Kidney (tissue), 14 donors: ENCODE measurements around the gene PHEX. TPM values are rescaled to one million over a fixed set of nuclear protein-coding genes. Genes with fewer than 3 reads are reported as not detected.
A peak's percentile ranks its signal among the peaks of the same experiment; 100 is the strongest.

ENCODE experiments used
- DNase-seq, 5 donors: peaks; one replicate each; pipeline ENCODE4 v3.0.0-alpha.2; 2013 to 2020
- FAIRE-seq: peaks from 2 replicates; lab custom pipeline; 2012; peaks lifted over from hg19 to GRCh38; lab: Jason Lieb, UNC
- H3K27ac ChIP-seq, 2 donors: one replicate each; pipeline ENCODE4 v1.7.0; 2013; ENCODE audit warnings: low read depth in 2 of 2, low read length in 2 of 2, inconsistent platforms in 1 of 2
- H3K27me3 ChIP-seq: one replicate; pipeline ENCODE4 v1.7.1; 2013; ENCODE audit warnings: low read length, inconsistent platforms; ENCODE audit not compliant: control insufficient read depth, insufficient read depth
- H3K36me3 ChIP-seq, 3 donors: one replicate each; pipeline versions ENCODE4 v1.7.0 to v1.7.1; 2013; ENCODE audit warnings: low read length in 3 of 3, control low read depth in 1 of 3, inconsistent platforms in 1 of 3; ENCODE audit not compliant: insufficient read depth in 3 of 3, control insufficient read depth in 2 of 3
- H3K4me1 ChIP-seq, 3 donors: one replicate each; pipeline versions ENCODE4 v1.7.0 to v1.7.1; 2013; ENCODE audit warnings: low read length in 3 of 3, inconsistent platforms in 1 of 3, low read depth in 1 of 3; ENCODE audit not compliant: control insufficient read depth in 2 of 3, insufficient read depth in 2 of 3
- H3K4me3 ChIP-seq, 3 donors: one replicate each; pipeline versions ENCODE4 v1.7.0 to v1.8.1; 2013; ENCODE audit warnings: low read length in 3 of 3, control low read depth in 1 of 3, inconsistent platforms in 1 of 3
- H3K9ac ChIP-seq, 3 donors: one replicate each; pipeline versions ENCODE4 v1.7.0 to v1.7.1; 2013; ENCODE audit warnings: low read length in 3 of 3, control low read depth in 1 of 3, inconsistent platforms in 1 of 3
- H3K9me3 ChIP-seq, 3 donors: one replicate each; pipeline versions ENCODE4 v1.7.0 to v1.7.1; 2013; ENCODE audit warnings: low read length in 3 of 3, control low read depth in 1 of 3, inconsistent platforms in 1 of 3; ENCODE audit not compliant: control insufficient read depth in 2 of 3, insufficient read depth in 1 of 3
- CTCF ChIP-seq: IDR thresholded peaks from 3 replicates; pipeline ENCODE4 v1.5.1; 2012; ENCODE audit warnings: mild to moderate bottlenecking, moderate library complexity, borderline replicate concordance; ENCODE audit not compliant: insufficient read depth; ENCODE audit errors: extremely low read depth
- intact Hi-C: fragments of 100-400 bp; cut with DNase I; formaldehyde crosslinking; loops from one replicate; pipeline ENCODE4 v1.11.1; 2022
- polyA plus RNA-seq: library from polyadenylated mRNA; stranded (reverse); fragments of 350-450 nt; fragmentation: Illumina TruSeq; extraction: RNeasy Lipid Tissue Mini Kit (QIAGEN cat#74804); gene quantifications from one replicate; pipeline ENCODE4 v1.2.3, GENCODE V29; 2014; ENCODE audit warnings: low read depth, low replicate concordance; ENCODE audit not compliant: insufficient read depth
- total RNA-seq: library from RNA; stranded (reverse); fragmentation: NEBNext Ultra II Directional; extraction: Animal tissue kit (Norgen Biotek cat#: 25700); gene quantifications from one replicate; pipeline ENCODE4 v1.2.1, GENCODE V29; 2021
- donor health status: control.
- donor health status: control.
- donor health status: control.
- donor health status: control.
- donor health status: control.
- donor health status: DM: yes; HTN: yes; CAD: no.
- donor health status: Normal renal cell carcinoma (clear cell type).

Gene PHEX
- total and polyA plus RNA-seq, 2 donors from 2014 or later, result 0.19 to 0.25 TPM

GRCh38 chrX:22097012-22097694 lies 65.0 kb downstream of the PHEX start:
- H3K9me3 ChIP-seq, result no peaks in the 10 kb centered on the region
- no peak overlapping the region for H3K9ac ChIP-seq
- no peak for DNase-seq
- no peaks in the 10 kb centered on the region for H3K36me3 ChIP-seq
- H3K4me3 ChIP-seq, result no peak overlapping the region
- H3K27me3 ChIP-seq, result no peaks in the 10 kb centered on the region
- H3K4me1 ChIP-seq, result no peaks in the 10 kb centered on the region
- no peak for FAIRE-seq
- TF ChIP-seq CTCF, result no peak
- intact Hi-C loops, result no loop called here
- no peak overlapping the region for H3K27ac ChIP-seq

- Histone ChIP-seq H3K36me3 (no peaks in the 10 kb centered on the region), H3K9ac (no peak overlapping the region), H3K9me3 (no peaks in the 10 kb centered on the region), H3K4me1 (no peaks in the 10 kb centered on the region), H3K27ac (no peak overlapping the region), H3K27me3 (no peaks in the 10 kb centered on the region), H3K4me3 (no peak overlapping the region)
- no peak for TF ChIP-seq CTCF
- DNase-seq (no peak), FAIRE-seq (no peak)
- intact Hi-C loops, result no loop called here
Measured at GRCh38 chrX:22105231-22105630, 73.1 kb downstream of the PHEX start.

GRCh38 chrX:22105971-22106370 lies 73.8 kb downstream of the PHEX start:
- Histone ChIP-seq H3K9ac (no peak overlapping the region), H3K9me3 (no peaks in the 10 kb centered on the region), H3K27me3 (no peaks in the 10 kb centered on the region), H3K4me1 (no peaks in the 10 kb centered on the region), H3K4me3 (no peak overlapping the region), H3K36me3 (no peaks in the 10 kb centered on the region), H3K27ac (no peak overlapping the region)
- no peak for DNase-seq
- TF ChIP-seq CTCF, result no peak
- intact Hi-C loops, result no loop called here
- FAIRE-seq, result no peak

GRCh38 chrX:22109442-22109841 lies 77.3 kb downstream of the PHEX start:
- H3K9ac ChIP-seq, result no peak overlapping the region
- no peak for TF ChIP-seq CTCF
- H3K9me3 ChIP-seq, result no peaks in the 10 kb centered on the region
- peaks cover 2% of the 10 kb centered on the region for H3K27me3 ChIP-seq
- intact Hi-C loops, result no loop called here
- no peak for FAIRE-seq
- peak in 1 of 5 donors; percentile 39 for DNase-seq
- no peaks in the 10 kb centered on the region for H3K4me1 ChIP-seq
- no peak overlapping the region for H3K27ac ChIP-seq
- no peak overlapping the region for H3K4me3 ChIP-seq
- no peaks in the 10 kb centered on the region for H3K36me3 ChIP-seq
